ENCODE data around the gene DGCR8. TPM values are rescaled to one million over a fixed set of nuclear protein-coding genes. Genes with fewer than 3 reads are reported as not detected.

Gene DGCR8
- total RNA-seq, 2 donors from 2014 or later = 37.0 to 66.7 TPM

DNA sequence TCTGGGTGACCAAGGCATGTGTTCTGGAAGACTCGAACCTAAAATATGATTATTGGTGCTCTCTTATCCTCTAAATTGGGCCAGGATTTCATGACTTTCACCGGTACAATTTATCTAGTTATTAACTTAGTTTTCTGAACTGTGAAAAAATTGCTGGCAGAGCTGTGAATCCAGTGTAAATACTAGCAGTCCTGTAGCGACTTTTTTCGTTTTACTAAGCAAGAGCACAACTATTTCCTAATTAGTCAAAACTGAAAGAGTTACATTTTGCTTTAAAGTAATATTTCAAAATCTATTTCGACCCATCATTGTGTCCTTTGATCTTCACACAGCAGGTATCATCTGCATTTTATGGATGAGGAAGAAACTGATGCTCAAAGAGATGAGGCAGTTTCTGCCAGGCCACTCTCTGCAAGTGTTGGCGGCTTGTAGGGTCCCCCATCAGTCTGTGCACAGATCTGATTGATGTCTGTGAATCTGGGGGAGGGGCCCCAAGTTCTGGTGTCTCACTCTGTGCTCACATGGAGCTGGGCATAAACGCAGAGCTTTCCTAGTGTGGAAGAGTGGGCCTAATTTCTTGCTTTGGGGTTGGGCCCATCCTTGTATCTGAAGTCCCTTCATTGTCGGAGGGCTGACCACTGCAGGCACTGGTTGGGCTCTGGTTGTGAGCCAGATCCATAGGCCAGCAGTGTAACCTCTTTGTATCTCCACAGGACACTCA is 38.4 kb downstream of the DGCR8 start:
- Mint-ChIP-seq H3K27ac (peak overlapping the region; percentile 92 to 93), H3K36me3 (peaks cover 46 to 53% of the 10 kb centered on the region in 2 donors), H3K9me3 (no peaks in the 10 kb centered on the region)
- no peak for DNase-seq (ENCODE audit: low spot score in 2 of 2)
- ATAC-seq = no peak

DNA sequence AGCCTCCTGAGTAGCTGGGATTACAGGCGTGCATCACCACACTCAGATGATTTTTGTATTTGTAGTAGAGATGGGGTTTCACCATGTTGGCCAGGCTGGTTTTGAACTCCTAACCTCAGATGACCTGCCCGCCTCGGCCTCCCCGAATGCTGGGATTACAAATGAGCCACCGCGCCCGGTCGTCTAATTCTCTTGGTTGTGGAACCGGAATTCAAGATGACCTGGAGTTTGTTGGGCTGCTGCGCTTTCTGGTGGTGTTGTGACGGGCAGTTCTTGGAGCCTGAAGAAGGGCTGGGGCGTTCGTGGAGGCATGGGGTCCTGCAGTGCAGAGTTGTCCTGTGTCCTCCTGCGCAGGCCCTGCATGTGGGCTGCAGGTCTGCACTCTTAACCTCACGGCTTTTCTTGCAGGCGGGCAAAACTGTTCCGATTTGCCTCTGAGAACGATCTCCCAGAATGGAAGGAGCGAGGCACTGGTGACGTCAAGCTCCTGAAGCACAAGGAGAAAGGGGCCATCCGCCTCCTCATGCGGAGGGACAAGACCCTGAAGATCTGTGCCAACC is 41.9 kb downstream of the DGCR8 start:
- peaks cover 30 to 37% of the 10 kb centered on the region in 2 donors for H3K36me3 Mint-ChIP-seq
- H3K27ac Mint-ChIP-seq = peak overlapping the region; percentile 65 to 81
- H3K9me3 Mint-ChIP-seq = no peaks in the 10 kb centered on the region
- ATAC-seq = no peak
- DNase-seq (ENCODE audit: low spot score in 2 of 2) = no peak

DNA sequence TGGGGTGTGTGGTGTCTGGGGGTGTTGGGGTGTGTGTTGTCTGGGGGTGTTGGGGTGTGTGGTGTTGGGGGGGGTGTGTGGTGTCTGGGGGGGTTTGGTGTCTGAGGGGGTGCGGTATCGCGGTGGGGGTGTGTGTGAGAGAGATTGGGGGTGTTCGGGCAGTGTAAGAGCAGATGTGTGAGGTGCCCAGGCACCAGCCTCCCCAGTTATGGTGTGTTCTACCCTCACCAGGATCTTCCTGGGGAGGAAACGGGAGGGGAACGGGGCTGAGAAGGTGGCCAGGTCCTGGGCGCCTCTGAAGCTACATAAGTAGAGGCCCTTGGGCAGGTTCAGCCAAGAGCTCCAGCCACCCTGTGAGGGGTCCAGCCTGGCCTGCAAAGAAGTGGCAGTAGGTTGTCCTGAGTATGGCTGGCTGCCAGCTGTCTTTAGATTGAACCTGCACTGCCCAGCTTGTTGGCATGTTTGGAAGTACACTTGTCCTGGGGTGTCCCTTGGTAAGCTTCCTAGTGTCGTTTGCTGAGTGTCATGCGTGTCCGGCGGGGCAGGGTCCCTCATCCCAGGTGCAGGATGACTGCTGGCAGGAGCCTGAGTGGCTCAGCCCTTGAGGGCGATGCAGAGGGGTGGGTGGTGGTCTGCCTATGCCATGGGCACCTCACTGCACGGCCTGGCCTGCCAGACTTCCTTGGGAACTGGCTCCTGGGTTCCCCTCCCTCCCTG is 43.5 kb downstream of the DGCR8 start:
- no peak for ATAC-seq
- DNase-seq (ENCODE audit: low spot score in 2 of 2) = no peak
- Mint-ChIP-seq H3K9me3 (no peaks in the 10 kb centered on the region), H3K27ac (no peak overlapping the region), H3K36me3 (peaks cover 23 to 29% of the 10 kb centered on the region in 2 donors)

DNA sequence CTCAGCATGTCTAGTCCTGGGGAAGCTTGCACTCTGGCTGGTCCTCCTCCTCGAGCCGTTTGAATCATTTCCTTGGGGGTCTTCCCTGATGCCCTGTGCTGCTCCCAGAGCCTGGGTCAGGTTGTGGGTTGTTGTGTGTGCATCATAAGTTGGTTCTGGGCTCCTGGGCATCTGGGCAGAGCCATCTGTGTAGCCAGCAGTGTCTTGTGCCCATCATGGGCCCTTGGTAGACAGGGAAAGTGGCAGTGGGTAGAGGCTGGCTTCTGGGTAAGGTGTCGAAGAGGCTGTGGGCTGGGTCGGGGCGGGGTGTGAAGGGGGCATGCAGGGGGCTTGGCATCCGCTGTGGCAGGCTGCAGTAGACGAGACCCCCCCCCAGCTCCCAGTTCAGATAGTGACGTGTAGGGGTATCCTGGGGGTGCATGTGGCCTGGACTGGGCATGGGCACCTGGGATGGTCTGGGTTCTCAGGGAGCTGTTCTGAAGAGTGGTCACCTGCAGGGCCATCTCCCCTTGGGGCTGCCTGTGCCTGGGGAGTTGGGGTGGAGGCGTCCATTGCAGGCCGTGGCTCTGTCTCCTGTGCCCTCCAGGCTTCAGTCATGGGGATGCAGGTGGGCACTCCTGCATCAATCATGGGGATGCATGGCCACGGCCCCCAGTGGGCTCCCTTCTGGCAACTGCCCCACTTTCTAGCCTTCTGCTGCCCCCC is 44.2 kb downstream of the DGCR8 start:
- no peak for DNase-seq (ENCODE audit: low spot score in 2 of 2)
- peak overlapping the region in 1 of 2 donors; percentile 87 for H3K27ac Mint-ChIP-seq
- H3K36me3 Mint-ChIP-seq = peaks cover 16 to 23% of the 10 kb centered on the region in 2 donors
- H3K9me3 Mint-ChIP-seq = no peaks in the 10 kb centered on the region
- ATAC-seq = no peak

DNA sequence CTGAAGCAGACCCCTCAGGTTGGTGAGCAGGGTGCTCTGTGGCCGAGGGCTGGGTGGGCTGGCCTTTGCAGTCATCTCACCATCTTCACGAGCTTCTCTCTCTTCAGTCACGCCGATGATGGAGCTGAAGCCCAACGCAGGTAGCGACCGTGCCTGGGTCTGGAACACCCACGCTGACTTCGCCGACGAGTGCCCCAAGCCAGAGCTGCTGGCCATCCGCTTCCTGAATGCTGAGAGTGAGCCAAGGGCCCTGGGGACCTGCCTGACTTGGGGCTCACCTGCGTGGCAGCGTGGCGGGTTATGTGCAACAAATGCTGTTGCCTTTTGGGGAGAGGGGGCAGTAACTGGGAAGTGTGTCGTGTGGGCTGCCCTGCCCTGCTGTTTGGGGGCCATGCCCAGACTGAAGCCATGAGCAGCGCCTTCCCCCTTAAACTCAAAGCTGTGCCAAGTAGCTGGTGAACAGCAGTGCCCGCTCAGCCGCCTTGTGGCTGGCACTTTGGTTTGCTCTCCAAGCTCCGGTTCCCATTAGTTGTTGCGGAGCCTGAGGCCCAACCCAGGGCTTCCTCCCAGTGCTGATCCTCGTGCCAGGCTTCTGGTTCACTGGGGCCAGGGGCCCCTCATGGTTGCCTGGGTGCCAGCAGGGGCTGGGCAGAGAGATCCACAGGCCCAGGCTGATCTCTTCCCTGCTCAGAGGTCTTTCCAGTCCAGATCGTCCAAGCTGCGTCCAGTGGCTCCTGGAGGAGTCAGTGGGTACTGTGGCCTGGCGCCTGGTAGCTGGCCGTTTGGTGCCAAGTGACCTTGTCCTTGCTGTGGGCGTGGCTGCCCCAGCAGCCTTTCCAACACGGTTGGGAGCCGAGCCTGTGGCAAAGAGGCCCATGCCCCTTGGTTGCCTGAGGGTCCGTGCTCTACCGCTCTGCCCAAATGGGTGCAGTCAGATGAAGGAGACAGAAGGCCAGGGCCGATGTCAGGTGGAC is 45.4 kb downstream of the DGCR8 start:
- ATAC-seq (no peak), DNase-seq (ENCODE audit: low spot score in 2 of 2) (no peak)
- peaks cover 3 to 10% of the 10 kb centered on the region in 2 donors for H3K36me3 Mint-ChIP-seq
- H3K27ac Mint-ChIP-seq = peak overlapping the region in 1 of 2 donors; percentile 51
- no peaks in the 10 kb centered on the region for H3K9me3 Mint-ChIP-seq

DNA sequence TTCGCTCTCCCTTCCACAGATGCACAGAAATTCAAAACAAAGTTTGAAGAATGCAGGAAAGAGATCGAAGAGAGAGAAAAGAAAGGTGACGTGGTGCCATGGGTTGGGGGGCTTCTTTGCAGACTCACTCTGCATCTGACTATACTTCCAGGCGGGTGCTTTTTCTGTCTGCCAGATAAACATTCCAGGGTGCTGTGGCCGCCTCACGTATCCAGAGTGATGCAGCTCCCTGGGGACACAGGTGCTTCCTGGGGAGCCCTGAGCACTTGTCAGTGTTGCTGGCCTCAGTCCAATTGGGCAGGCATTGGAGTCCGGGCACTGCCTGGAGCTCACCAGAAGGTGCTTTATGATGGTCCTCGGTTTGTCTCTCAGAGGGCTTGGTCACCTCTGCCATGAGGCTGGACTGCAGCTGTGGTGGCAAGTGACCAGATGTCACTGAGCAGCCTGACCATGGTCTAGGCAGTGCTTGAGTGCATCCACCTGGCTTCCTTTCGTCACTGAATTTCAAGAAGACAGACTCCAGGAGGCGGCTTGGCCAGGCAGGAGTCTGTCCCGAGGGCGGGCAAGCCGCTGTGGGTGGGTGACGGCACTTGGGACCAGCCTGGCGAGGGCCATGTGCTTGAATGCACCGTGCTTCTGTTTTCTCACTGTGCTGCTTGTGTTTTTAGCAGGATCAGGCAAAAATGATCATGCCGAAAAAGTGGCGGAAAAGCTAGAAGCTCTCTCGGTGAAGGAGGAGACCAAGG is 46.4 kb downstream of the DGCR8 start:
- peak overlapping the region in 1 of 2 donors; percentile 51 for H3K27ac Mint-ChIP-seq
- H3K9me3 Mint-ChIP-seq = no peaks in the 10 kb centered on the region
- DNase-seq (ENCODE audit: low spot score in 2 of 2) = no peak
- ATAC-seq = no peak
- H3K36me3 Mint-ChIP-seq = peaks cover 0 to 10% of the 10 kb centered on the region in 2 donors

DNA sequence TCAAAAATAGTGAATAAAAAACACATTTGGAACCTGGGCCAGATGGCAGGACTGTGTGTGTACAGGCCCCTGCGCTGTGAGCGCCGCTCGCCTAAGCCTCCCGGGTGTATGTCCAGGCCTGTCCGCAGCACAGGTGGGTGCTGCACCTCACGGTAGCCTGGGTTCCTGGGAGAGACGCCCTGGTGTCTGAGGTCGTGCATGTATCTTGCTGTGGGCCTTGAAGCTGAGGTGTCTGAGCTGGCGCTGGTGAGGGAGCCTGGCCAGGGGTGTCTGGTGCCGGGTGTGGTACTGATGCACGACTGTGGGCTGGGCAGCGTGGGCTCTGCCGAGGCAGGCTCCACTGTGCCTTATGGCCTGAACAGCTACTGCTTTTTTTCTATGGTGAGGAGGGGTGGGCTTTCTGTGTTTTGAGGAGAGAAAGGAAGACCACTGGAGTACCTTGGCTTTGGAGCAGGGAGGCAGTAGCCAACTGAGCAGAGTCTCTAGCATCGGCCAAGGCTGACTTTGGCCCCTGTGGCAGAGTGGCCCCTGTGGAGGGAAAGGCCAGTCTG is 47.4 kb downstream of the DGCR8 start:
- peaks cover 0 to 6% of the 10 kb centered on the region in 2 donors for H3K36me3 Mint-ChIP-seq
- DNase-seq (ENCODE audit: low spot score in 2 of 2) (no peak), ATAC-seq (no peak)
- no peaks in the 10 kb centered on the region for H3K9me3 Mint-ChIP-seq
- peak overlapping the region; percentile 36 to 81 for H3K27ac Mint-ChIP-seq

DNA sequence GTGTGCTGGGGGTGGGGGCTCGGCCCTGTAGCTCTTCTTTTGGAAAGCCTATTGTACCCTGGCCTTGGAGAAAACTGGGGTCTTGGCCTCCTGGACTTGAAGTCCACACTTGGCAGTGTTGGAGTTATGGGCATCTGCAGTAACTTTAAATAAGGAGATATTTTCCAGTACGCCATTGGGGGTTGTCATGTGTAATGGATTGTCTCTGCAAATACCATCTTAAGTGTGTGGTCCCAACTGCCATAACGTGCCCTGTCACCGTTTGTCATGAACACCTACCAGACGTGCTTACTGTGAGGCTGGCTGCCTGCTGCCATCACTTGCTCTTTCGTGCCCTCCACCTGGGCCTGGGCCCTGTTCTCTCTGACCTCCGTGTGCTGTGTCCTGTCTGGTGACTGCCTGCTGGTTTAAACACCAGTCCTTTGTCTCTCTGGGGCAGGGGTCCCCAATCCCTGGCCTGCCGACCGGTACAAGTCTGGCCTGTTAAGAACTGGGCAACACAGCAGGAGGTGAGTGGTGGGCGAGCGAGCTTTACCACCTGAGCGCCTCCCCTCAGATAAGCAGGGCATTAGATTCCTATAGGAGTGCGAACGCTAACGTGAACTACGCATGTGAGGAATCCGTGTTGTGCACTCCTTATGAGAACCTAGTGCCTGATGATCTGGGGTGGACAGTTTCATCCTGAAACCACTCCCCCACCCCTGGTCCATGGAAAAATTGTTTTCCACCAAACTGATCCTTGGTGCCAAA is 48.0 kb downstream of the DGCR8 start:
- H3K36me3 Mint-ChIP-seq = peaks cover 0 to 6% of the 10 kb centered on the region in 2 donors
- peak overlapping the region; percentile 36 to 81 for H3K27ac Mint-ChIP-seq
- no peaks in the 10 kb centered on the region for H3K9me3 Mint-ChIP-seq
- no peak for DNase-seq (ENCODE audit: low spot score in 2 of 2)
- no peak for ATAC-seq

DNA sequence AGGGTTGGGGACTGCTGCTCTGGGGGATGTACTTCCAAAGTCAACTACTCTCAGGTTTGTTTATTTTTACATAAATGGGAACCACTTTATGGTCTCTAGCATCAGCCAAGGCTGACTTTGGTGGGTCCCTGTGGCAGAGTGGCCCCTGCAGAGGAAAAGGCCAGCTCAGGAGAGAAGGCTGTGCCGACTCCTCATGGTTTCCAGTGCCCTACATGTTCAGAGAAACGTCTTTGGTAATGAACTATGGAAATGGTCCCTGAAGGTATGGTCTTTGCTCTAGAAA is 48.5 kb downstream of the DGCR8 start:
- no peak for ATAC-seq
- no peak for DNase-seq (ENCODE audit: low spot score in 2 of 2)
- Mint-ChIP-seq H3K9me3 (no peaks in the 10 kb centered on the region), H3K36me3 (peaks cover 0 to 6% of the 10 kb centered on the region in 2 donors), H3K27ac (no peak overlapping the region)

DNA sequence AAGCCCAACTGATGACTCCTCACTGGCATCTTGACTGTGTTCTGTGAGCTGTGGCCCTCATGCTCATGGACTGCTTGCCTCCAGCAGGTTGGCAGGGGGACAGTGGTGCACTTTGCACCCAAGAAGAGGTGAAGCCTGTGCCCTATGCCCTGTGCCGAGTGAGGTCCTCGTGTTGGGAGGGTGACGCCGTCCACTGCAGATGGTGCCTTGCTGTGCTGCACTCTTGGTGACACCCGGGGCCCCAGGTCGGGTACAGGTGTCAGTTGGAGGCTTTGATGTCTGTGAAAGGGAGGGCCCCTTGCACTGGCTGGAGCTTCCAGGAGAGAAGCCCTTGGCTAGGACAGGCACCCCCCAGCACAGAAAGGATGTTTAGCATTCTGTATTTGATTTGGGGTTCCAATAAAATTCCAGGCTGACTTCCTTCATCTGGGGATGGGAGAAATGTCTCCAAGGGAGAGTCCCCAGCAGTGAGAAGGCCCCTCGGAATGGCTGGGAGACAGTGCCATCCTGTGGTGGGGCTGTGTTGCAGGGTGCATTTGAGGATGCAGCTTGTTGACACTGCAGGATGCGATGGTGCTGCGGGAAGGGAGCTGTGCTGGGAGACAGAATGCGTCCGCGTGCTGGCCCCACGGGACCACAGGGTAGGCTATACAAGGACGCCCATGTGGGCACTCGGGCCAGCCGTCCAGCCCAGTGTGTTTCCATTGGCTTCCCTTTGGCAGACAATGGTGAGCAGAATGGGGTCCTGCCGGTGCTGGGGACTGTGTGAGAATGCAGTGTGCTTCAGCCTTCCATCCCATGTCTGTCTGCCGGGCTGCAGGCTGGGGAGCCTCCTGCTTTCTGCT is 49.1 kb downstream of the DGCR8 start:
- H3K27ac Mint-ChIP-seq = peak overlapping the region in 1 of 2 donors; percentile 86
- peak in 1 of 2 donors; percentile 47 for DNase-seq (ENCODE audit: low spot score in 2 of 2)
- peaks cover 0 to 6% of the 10 kb centered on the region in 2 donors for H3K36me3 Mint-ChIP-seq
- H3K9me3 Mint-ChIP-seq = no peaks in the 10 kb centered on the region
- peak; percentile 25 to 40 for ATAC-seq

DNA sequence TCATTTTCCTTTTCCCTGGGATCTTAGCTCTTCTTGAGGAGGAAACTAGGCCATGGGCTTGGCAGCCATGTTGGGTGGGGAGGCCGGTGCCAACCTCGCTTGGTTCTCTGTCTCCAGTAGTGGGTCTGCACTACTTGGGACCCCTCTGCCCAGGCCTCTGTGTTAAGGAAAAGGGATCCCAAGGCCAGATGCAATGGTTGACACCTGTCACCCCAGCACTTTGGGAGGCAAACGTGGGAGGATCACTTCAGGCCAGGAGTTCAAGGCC is 49.6 kb downstream of the DGCR8 start:
- ATAC-seq (no peak), DNase-seq (ENCODE audit: low spot score in 2 of 2) (no peak)
- peak overlapping the region in 1 of 2 donors; percentile 86 for H3K27ac Mint-ChIP-seq
- H3K9me3 Mint-ChIP-seq = no peaks in the 10 kb centered on the region
- peaks cover 0 to 6% of the 10 kb centered on the region in 2 donors for H3K36me3 Mint-ChIP-seq

DNA sequence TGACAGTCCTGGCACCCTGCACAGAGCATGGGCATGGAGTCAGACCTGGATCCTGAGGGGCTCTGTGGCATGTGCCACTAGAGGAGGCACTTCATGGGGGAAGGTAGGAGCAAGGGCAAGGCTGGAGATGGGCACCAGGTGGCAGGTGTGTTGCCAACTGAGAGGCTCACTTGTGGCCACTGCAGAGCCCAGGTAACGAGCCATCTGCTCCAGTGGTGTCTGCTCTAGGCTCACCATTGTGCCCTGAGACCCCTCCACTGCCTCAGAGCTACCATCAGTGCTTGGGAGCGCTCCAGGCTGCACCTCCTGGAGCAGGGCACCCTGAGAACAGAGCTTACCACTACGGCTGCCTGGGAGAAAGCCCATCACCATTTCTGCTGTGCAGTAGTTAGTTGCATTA is 50.3 kb downstream of the DGCR8 start:
- peaks cover 0 to 6% of the 10 kb centered on the region in 2 donors for H3K36me3 Mint-ChIP-seq
- DNase-seq (ENCODE audit: low spot score in 2 of 2) (no peak), ATAC-seq (no peak)
- no peaks in the 10 kb centered on the region for H3K9me3 Mint-ChIP-seq
- H3K27ac Mint-ChIP-seq = no peak overlapping the region

DNA sequence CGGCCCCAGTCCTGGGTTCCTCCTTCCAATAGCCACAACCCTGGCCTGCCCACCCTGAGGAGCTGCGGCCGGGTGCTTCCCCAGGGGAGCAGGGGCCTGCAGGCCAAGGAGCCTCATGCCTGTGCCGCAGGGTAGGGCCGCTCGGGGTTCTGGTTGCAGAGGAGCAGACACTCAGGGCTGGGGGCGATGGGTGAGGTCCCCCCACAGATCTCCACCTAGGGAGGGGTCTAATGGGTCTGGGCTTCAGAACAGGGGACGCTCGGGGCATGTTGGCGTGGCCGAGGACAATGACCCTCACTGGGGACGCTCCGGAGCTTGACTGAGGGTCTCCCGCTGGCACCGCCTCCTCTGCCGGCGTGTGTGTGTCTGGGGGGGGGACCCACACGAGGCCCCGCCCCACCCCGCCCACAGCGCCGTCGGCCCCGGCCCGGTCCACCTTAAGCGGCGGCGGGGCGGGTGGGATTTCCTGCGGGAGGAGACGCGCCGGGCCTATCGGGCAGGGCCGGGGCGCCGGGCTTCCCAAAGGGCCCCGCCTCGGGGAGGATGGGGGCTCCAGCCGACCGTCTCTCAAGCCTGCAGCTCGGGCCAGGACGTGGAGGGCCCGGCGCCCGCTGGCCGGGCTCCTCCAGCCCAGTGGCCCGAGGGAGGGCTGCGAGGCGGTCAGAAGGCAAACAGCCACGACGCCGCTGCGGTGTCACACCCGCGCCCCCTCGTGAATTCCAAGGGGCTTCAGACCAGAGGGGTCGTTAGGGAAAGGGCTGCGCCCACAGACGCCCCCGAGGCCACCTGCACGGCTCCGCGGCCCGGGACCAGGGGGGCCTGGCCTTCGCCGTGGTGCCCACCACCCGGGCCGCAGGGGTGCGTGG is 50.9 kb downstream of the DGCR8 start:
- H3K36me3 Mint-ChIP-seq = peaks cover 0 to 2% of the 10 kb centered on the region in 2 donors
- H3K9me3 Mint-ChIP-seq = no peaks in the 10 kb centered on the region
- DNase-seq (ENCODE audit: low spot score in 2 of 2) = peak in 1 of 2 donors; percentile 80
- H3K27ac Mint-ChIP-seq = no peak overlapping the region
- ATAC-seq = peak; percentile 45 to 68
